GM18867 (cell line): ENCODE data around the gene EFCAB6.

Source experiments
- ATAC-seq: cut with Tn5 transposase; IDR thresholded peaks from one replicate; pipeline ENCODE4 v1.9.1; 2021; ENCODE audit warnings: mild to moderate bottlenecking, moderate library complexity; ENCODE audit not compliant: unreplicated experiment

Gene EFCAB6

GRCh38 chr22:43510281-43511070 is 301.6 kb downstream of the EFCAB6 start:
- no peak for ATAC-seq

- ATAC-seq, result no peak
Observed at GRCh38 chr22:43509337-43509736, 302.8 kb downstream of the EFCAB6 start.

GRCh38 chr22:43508489-43508888 is 303.6 kb downstream of the EFCAB6 start:
- no peak for ATAC-seq

GRCh38 chr22:43507235-43507634 is 304.9 kb downstream of the EFCAB6 start:
- no peak for ATAC-seq

- no peak for ATAC-seq
Observed at GRCh38 chr22:43506487-43506886, 305.6 kb downstream of the EFCAB6 start.

- no peak for ATAC-seq
Observed at GRCh38 chr22:43505896-43506295, 306.2 kb downstream of the EFCAB6 start.

- ATAC-seq, result no peak
Observed at GRCh38 chr22:43505423-43505822, 306.7 kb downstream of the EFCAB6 start.

- ATAC-seq, result no peak
Observed at GRCh38 chr22:43504666-43505261, 307.3 kb downstream of the EFCAB6 start.

GRCh38 chr22:43504068-43504467 is 308.0 kb downstream of the EFCAB6 start:
- ATAC-seq, result no peak

GRCh38 chr22:43502306-43502874 is 309.7 kb downstream of the EFCAB6 start:
- ATAC-seq, result no peak

GRCh38 chr22:43501878-43502277 is 310.2 kb downstream of the EFCAB6 start:
- ATAC-seq, result no peak

GRCh38 chr22:43500792-43501785 is 311.0 kb downstream of the EFCAB6 start:
- no peak for ATAC-seq

GRCh38 chr22:43498856-43499253 is 313.2 kb downstream of the EFCAB6 start:
- no peak for ATAC-seq

- no peak for ATAC-seq
Observed at GRCh38 chr22:43497956-43498855, 313.9 kb downstream of the EFCAB6 start.

GRCh38 chr22:43493297-43493696 is 318.8 kb downstream of the EFCAB6 start:
- no peak for ATAC-seq

GRCh38 chr22:43491737-43492136 is 320.4 kb downstream of the EFCAB6 start:
- ATAC-seq, result no peak

- ATAC-seq, result no peak
Observed at GRCh38 chr22:43491177-43491576, 320.9 kb downstream of the EFCAB6 start.

GRCh38 chr22:43490311-43490710 is 321.8 kb downstream of the EFCAB6 start:
- no peak for ATAC-seq

- ATAC-seq, result no peak
Observed at GRCh38 chr22:43488937-43489336, 323.2 kb downstream of the EFCAB6 start.
